H1 (cell line): ENCODE measurements around the gene DNAH8. TPM values are rescaled to one million over a fixed set of nuclear protein-coding genes. Genes with fewer than 3 reads are reported as not detected.

Experiments used
- CTCF ChIA-PET: fragments of 300-600 bp; sonication (Branson Sonifier 250); formaldehyde crosslinking; loops from one replicate; lab custom pipeline; 2021; ENCODE audit not compliant: partially characterized antibody; lab: Charles Lee
- POLR2A ChIA-PET: fragments of 300-600 bp; sonication (Branson Sonifier 250); formaldehyde crosslinking; loops from one replicate; lab custom pipeline; 2021; ENCODE audit warnings: inconsistent platforms; ENCODE audit not compliant: partially characterized antibody; lab: Charles Lee
- DNase-seq, 2 experiments: peaks; one replicate each; pipeline versions ENCODE4 v3.0.0 to v3.0.0-alpha.2; 2010 to 2022; ENCODE audit warnings: low spot score in 2 of 2, low read depth in 1 of 2, mixed read lengths in 1 of 2
- FAIRE-seq: peaks from 2 replicates; lab custom pipeline; 2011; peaks lifted over from hg19 to GRCh38; lab: Jason Lieb, UNC
- H2AFZ ChIP-seq: 2 replicates; pipeline ENCODE4 v1.8.1; 2012; ENCODE audit warnings: low read length, inconsistent platforms
- H2AK5ac ChIP-seq: 2 replicates; pipeline ENCODE4 v1.6.1; 2013; ENCODE audit warnings: low read depth, low read length
- H2BK120ac ChIP-seq: replicated peaks from 2 replicates; pipeline ENCODE3; 2013; ENCODE audit warnings: low read depth, low read length, inconsistent platforms
- H2BK12ac ChIP-seq: 2 replicates; pipeline ENCODE4 v1.6.1; 2013; ENCODE audit warnings: low read depth, low read length
- H2BK15ac ChIP-seq: 2 replicates; pipeline ENCODE4 v1.6.1; 2013; ENCODE audit warnings: low read length
- H2BK20ac ChIP-seq: 2 replicates; pipeline ENCODE4 v1.6.1; 2013; ENCODE audit warnings: low read length
- H2BK5ac ChIP-seq: 2 replicates; pipeline ENCODE4 v1.6.1; 2013; ENCODE audit warnings: low read depth, low read length
- H3K14ac ChIP-seq: 2 replicates; pipeline ENCODE4 v1.6.1; 2013; ENCODE audit warnings: inconsistent platforms; ENCODE audit not compliant: insufficient read length
- H3K18ac ChIP-seq: 2 replicates; pipeline ENCODE4 v1.6.1; 2013; ENCODE audit warnings: low read length; ENCODE audit errors: extremely low read depth
- H3K23ac ChIP-seq: 2 replicates; pipeline ENCODE4 v1.6.1; 2013; ENCODE audit warnings: inconsistent platforms; ENCODE audit not compliant: insufficient read length
- H3K23me2 ChIP-seq: 2 replicates; pipeline ENCODE4 v1.6.1; 2013; ENCODE audit warnings: low read depth, low read length
- H3K27ac ChIP-seq: 2 replicates; pipeline ENCODE4 v1.6.1; 2011; ENCODE audit warnings: low read depth, low read length, inconsistent platforms
- H3K27me3 ChIP-seq, 4 experiments: replicated peaks in 1 of 4; 1 replicate in 1 of 4; 2 replicates in 3 of 4; pipeline versions ENCODE4 v1.6.1 to v1.8.1; 2011 to 2013; ENCODE audit warnings: low read length in 3 of 4, mild to moderate bottlenecking in 3 of 4, inconsistent platforms in 2 of 4, mixed read lengths in 2 of 4, moderate library complexity in 1 of 4; ENCODE audit not compliant: control insufficient read depth in 3 of 4, insufficient read depth in 3 of 4; ENCODE audit errors: extremely low read depth in 1 of 4
- H3K36me3 ChIP-seq, 4 experiments: 2 replicates each; pipeline versions ENCODE4 v1.6.1 to v1.8.1; 2011 to 2013; ENCODE audit warnings: mild to moderate bottlenecking in 4 of 4, low read length in 3 of 4, moderate library complexity in 2 of 4, control low read depth in 1 of 4, inconsistent platforms in 1 of 4; ENCODE audit not compliant: insufficient read depth in 4 of 4, control insufficient read depth in 2 of 4
- H3K4ac ChIP-seq: replicated peaks from 2 replicates; pipeline ENCODE3; 2013; ENCODE audit warnings: low read length, low read depth, mixed read lengths, inconsistent platforms; ENCODE audit not compliant: insufficient read length
- H3K4me1 ChIP-seq, 4 experiments: replicated peaks in 1 of 4; 1 replicate in 1 of 4; 2 replicates in 3 of 4; pipeline versions ENCODE4 v1.6.1 to v1.8.1; 2011 to 2013; ENCODE audit warnings: low read length in 3 of 4, inconsistent platforms in 2 of 4, mixed read lengths in 1 of 4; ENCODE audit not compliant: insufficient read depth in 4 of 4, control insufficient read depth in 3 of 4
- H3K4me2 ChIP-seq, 2 experiments: 2 replicates each; pipeline versions ENCODE4 v1.6.1 to v1.8.1; 2011 to 2013; ENCODE audit warnings: low read depth in 2 of 2, low read length in 2 of 2, control low read depth in 1 of 2, inconsistent platforms in 1 of 2, mild to moderate bottlenecking in 1 of 2; ENCODE audit not compliant: insufficient read depth in 1 of 2
- H3K4me3 ChIP-seq, 4 experiments: fragments of 200-600, 300-600 bp in 1 of 4; sonication (generic), shearing (Covaris generic), sonication (Bioruptor Twin) in 1 of 4; 2 replicates each; pipeline versions ENCODE4 v1.5.1 to v1.8.1; 2011 to 2016; ENCODE audit warnings: low read length in 4 of 4, low read depth in 3 of 4, control low read depth in 2 of 4, inconsistent platforms in 2 of 4, mild to moderate bottlenecking in 2 of 4, mixed read lengths in 1 of 4, moderate library complexity in 1 of 4; ENCODE audit not compliant: insufficient read depth in 2 of 4; ENCODE audit errors: extremely low read depth in 1 of 4
- H3K56ac ChIP-seq: replicated peaks from 2 replicates; pipeline ENCODE3; 2013; ENCODE audit warnings: low read depth, mild to moderate bottlenecking, mixed read lengths, low read length, inconsistent platforms; ENCODE audit not compliant: insufficient read length
- H3K79me1 ChIP-seq: 2 replicates; pipeline ENCODE4 v1.6.1; 2013; ENCODE audit warnings: low read depth, low read length, control low read depth
- H3K79me2 ChIP-seq, 2 experiments: 2 replicates each; pipeline versions ENCODE4 v1.6.1 to v1.8.1; 2012 to 2013; ENCODE audit warnings: low read length in 2 of 2, mild to moderate bottlenecking in 2 of 2, inconsistent platforms in 1 of 2; ENCODE audit not compliant: insufficient read depth in 2 of 2, control insufficient read depth in 1 of 2
- H3K9ac ChIP-seq, 4 experiments: replicated peaks in 1 of 4; 1 replicate in 1 of 4; 2 replicates in 3 of 4; pipeline versions ENCODE4 v1.6.1 to v1.8.1; 2011 to 2013; ENCODE audit warnings: low read depth in 3 of 4, low read length in 3 of 4, control low read depth in 2 of 4, mild to moderate bottlenecking in 2 of 4, moderate library complexity in 2 of 4, inconsistent platforms in 1 of 4; ENCODE audit errors: extremely low read depth in 1 of 4
- H3K9me3 ChIP-seq, 2 experiments: 2 replicates each; pipeline versions ENCODE4 v1.6.1 to v1.8.1; 2012 to 2013; ENCODE audit warnings: mild to moderate bottlenecking in 2 of 2, moderate library complexity in 2 of 2, control low read depth in 1 of 2, inconsistent platforms in 1 of 2, low read depth in 1 of 2, low read length in 1 of 2, mixed read lengths in 1 of 2; ENCODE audit not compliant: insufficient read depth in 2 of 2
- H4K20me1 ChIP-seq, 2 experiments: replicated peaks in 1 of 2; 2 replicates each; pipeline versions ENCODE3 to v1.8.1; 2011 to 2013; ENCODE audit warnings: inconsistent platforms in 2 of 2, low read length in 2 of 2, mild to moderate bottlenecking in 1 of 2; ENCODE audit not compliant: insufficient read depth in 2 of 2, control insufficient read depth in 1 of 2
- H4K5ac ChIP-seq: 2 replicates; pipeline ENCODE4 v1.6.1; 2013; ENCODE audit warnings: low read length, low read depth, mixed read lengths, inconsistent platforms; ENCODE audit not compliant: insufficient read length
- H4K8ac ChIP-seq: 2 replicates; pipeline ENCODE4 v1.8.0; 2013; ENCODE audit warnings: mild to moderate bottlenecking, moderate library complexity, low read length, inconsistent platforms; ENCODE audit not compliant: insufficient read depth; ENCODE audit errors: extremely low read depth
- H4K91ac ChIP-seq: replicated peaks from 2 replicates; pipeline ENCODE3; 2013; ENCODE audit warnings: low read length, mixed read lengths, inconsistent platforms; ENCODE audit not compliant: insufficient read length
- CHD1 ChIP-seq: IDR thresholded peaks from 2 replicates; pipeline ENCODE4 v1.6.1; 2012; ENCODE audit warnings: low read depth, low read length, improper control_type of control experiment
- YY1 ChIP-seq: IDR thresholded peaks from 2 replicates; pipeline ENCODE4 v1.6.1; 2011; ENCODE audit warnings: low read depth, mild to moderate bottlenecking, low read length
- WGBS, 2 experiments: shearing (Covaris generic) in 1 of 2; methylation state at CpG; one replicate each; pipeline versions ENCODE4 v1.1.6 to v1.1.7; 2013 to 2015; ENCODE audit warnings: low lambda C conversion rate in 2 of 2, mixed read lengths in 2 of 2, inconsistent platforms in 1 of 2, low coverage in 1 of 2, missing lambda C conversion rate in 1 of 2; ENCODE audit not compliant: insufficient replicate concordance in 2 of 2, insufficient coverage in 1 of 2, insufficient read length in 1 of 2; ENCODE audit errors: extremely low coverage in 1 of 2, missing lambda C conversion rate in 1 of 2; 5-methylcytosine and 5-hydroxymethylcytosine counted together
- polyA plus RNA-seq, 7 experiments: library from polyadenylated mRNA; depleted of rRNA in 3 of 7; stranded (reverse) in 5 of 7; unstranded in 2 of 7; fragments of >200 nt in 5 of 7; fragments of 200-250 nt in 2 of 7; gene quantifications; 1 replicate in 5 of 7; 2 replicates in 1 of 7; 4 replicates in 1 of 7; pipeline versions ENCODE4 v1.2.1 to v1.2.3, GENCODE V29; 2011 to 2013; ENCODE audit warnings: missing spikeins in 2 of 7, mixed read lengths in 2 of 7
- total RNA-seq: library from RNA; stranded (reverse); fragmentation: NEBNext Ultra II Directional; extraction: Animal tissue kit (Norgen Biotek cat#: 25700); gene quantifications from 2 replicates; pipeline ENCODE4 v1.2.1, GENCODE V29; 2021

Gene DNAH8
- total and polyA plus RNA-seq, 2 of the 8 experiments (the other 6 are each of a cell fraction or from before 2014, with no cell fraction given), result under 0.01 TPM; not detected in 1

GRCh38 chr6:38924791-38925509 lies 209.8 kb downstream of the DNAH8 start:
- H3K18ac ChIP-seq, result no peak overlapping the region
- H3K36me3 ChIP-seq, result no peaks in the 10 kb centered on the region
- no peak overlapping the region for H2AFZ ChIP-seq
- no peaks in the 10 kb centered on the region for H3K79me1 ChIP-seq
- H2BK120ac ChIP-seq, result no peak overlapping the region
- H3K27me3 ChIP-seq, result no peaks in the 10 kb centered on the region
- H2BK12ac ChIP-seq, result no peak overlapping the region
- H3K4ac ChIP-seq, result no peak overlapping the region
- POLR2A ChIA-PET, result no interaction called here
- no peak overlapping the region for H3K4me3 ChIP-seq
- CTCF ChIA-PET, result interaction anchor here (1.1 to 1.4 kb wide), 2 partner anchors 21 to 53 kb away, joined by 3 to 5 read pairs; no protein-coding TSS in a partner anchor
- H3K56ac ChIP-seq, result no peak overlapping the region
- WGBS, 2 experiments, result 90% methylated on average over 7 of the region's 7 CpGs; no CpG with 5 or more reads in 1 of the 2 experiments
- H2BK5ac ChIP-seq, result no peak overlapping the region
- no peak overlapping the region for H4K8ac ChIP-seq
- no peak overlapping the region for H4K91ac ChIP-seq
- FAIRE-seq, result no peak
- H3K4me1 ChIP-seq, result peaks cover 0 to 13% (median 2%) of the 10 kb centered on the region in 4 experiments; a peak in 4 of 7 replicates
- no peak overlapping the region for H2BK20ac ChIP-seq
- no peak overlapping the region for H4K5ac ChIP-seq
- H3K14ac ChIP-seq, result no peak overlapping the region
- no peaks in the 10 kb centered on the region for H3K9me3 ChIP-seq
- H2BK15ac ChIP-seq, result no peak overlapping the region
- no peak overlapping the region for H3K27ac ChIP-seq
- no peaks in the 10 kb centered on the region; the same call in 1 of the 2 replicates for H3K23me2 ChIP-seq
- no peak overlapping the region for H3K4me2 ChIP-seq
- no peaks in the 10 kb centered on the region for H3K79me2 ChIP-seq
- no peak for DNase-seq
- H3K9ac ChIP-seq, result no peak overlapping the region
- H3K23ac ChIP-seq, result no peak overlapping the region
- no peak overlapping the region for H2AK5ac ChIP-seq
- no peaks in the 10 kb centered on the region for H4K20me1 ChIP-seq
- TF ChIP-seq YY1, result no peak
- no peak for TF ChIP-seq CHD1
